ENCODE data around the gene MAB21L2.
"Not testable (repeated sequence)": the region's sequence is repeated elsewhere in the genome, so short reads cannot be mapped to it uniquely, and the experiment has no call there.

MAB21L2 gene

DNA sequence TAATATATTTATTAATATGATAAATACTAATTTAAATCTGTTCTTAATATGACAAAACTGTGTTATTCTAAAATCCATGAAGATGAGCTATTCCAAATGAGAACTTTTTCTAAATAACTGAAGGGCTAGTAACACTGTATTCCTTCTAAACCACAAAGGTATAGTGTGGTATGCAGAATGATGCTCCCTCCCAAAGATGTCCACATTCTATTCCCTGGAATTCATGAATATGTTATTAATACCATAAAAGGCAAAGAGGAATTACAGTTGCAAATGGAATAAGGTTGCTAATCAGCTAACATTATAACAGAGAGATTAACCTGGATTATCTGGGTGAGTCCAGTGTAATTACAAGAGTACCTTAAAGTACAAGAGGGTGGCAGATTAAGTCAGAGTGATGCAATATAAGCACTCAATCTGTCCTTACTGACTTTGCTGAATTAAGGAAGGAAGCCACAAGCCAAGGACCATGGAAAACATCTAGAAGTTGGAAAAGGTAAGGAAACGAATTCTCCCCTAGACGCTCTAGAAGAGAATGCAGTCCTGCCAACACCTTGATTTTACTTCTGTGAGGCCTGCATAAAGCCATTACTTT is 20.7 kb upstream of the MAB21L2 start:
- no peaks in the 10 kb centered on the region for H3K27me3 ChIP-seq (ENCODE audit: control insufficient read depth in 1 of 2, insufficient read depth in 2 of 2, low read length in 2 of 2)

DNA sequence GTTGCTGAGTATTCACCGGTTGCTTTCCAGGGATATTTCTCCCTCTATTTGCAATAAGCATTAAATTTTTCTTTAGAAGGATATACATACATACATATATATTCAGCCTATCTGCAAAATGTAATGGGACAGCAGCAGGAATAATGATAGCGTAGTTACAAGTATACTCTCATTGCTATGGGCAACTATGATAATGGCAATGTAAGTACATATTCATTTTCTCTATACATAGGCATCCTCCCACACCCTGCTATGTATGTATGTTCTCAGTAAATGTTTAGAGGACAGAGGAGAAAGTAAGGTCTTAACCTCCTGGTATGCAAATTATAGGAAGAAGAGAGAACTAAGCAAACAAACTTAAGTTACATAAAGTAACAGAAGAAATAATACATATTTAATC is 19.7 kb upstream of the MAB21L2 start:
- H3K27ac ChIP-seq (ENCODE audit: low read length): no peak overlapping the region
- no peak overlapping the region for H3K9ac ChIP-seq (ENCODE audit: low read length in 2 of 2)
- no peaks in the 10 kb centered on the region for H3K27me3 ChIP-seq (ENCODE audit: control insufficient read depth in 1 of 2, insufficient read depth in 2 of 2, low read length in 2 of 2)
- H3K4me1 ChIP-seq (ENCODE audit: control insufficient read depth, insufficient read depth, low read length): no peaks in the 10 kb centered on the region
- H3K4me3 ChIP-seq (ENCODE audit: low read length in 2 of 2): no peak overlapping the region
- no peaks in the 10 kb centered on the region for H3K9me3 ChIP-seq (ENCODE audit: control insufficient read depth in 2 of 2, low read length in 2 of 2)
- no peaks in the 10 kb centered on the region for H3K36me3 ChIP-seq (ENCODE audit: control insufficient read depth in 2 of 2, insufficient read depth in 2 of 2, low read length in 2 of 2)

More for the DNA sequence above, 20.7 kb upstream of the MAB21L2 start:
- Histone ChIP-seq H3K27ac (ENCODE audit: low read length) (no peak overlapping the region), H3K4me1 (ENCODE audit: control insufficient read depth, insufficient read depth, low read length) (no peaks in the 10 kb centered on the region), H3K9me3 (ENCODE audit: control insufficient read depth in 2 of 2, low read length in 2 of 2) (no peaks in the 10 kb centered on the region), H3K4me3 (ENCODE audit: low read length in 2 of 2) (no peak overlapping the region), H3K36me3 (ENCODE audit: control insufficient read depth in 2 of 2, insufficient read depth in 2 of 2, low read length in 2 of 2) (no peaks in the 10 kb centered on the region), H3K9ac (ENCODE audit: low read length in 2 of 2) (no peak overlapping the region)

DNA sequence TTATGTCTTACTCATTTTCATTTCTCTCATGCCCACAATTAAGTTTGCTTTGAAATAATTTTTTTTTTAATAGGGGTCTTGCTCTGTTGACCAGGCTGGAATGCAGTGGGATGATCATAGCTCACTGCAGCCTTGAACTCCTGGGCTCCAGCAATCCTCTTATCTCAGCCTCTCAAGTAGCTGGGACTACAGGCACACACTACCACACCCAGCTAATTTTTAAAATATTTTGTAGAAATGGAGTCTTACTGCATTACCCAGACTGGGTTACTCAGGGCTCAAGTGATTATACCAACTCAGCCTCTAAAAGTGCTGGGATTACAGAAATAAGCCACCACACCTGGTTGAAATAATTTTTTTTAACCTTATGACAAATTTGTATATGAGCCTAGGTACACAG is 19.2 kb upstream of the MAB21L2 start:
- Histone ChIP-seq H3K4me1 (ENCODE audit: control insufficient read depth, insufficient read depth, low read length) (no peaks in the 10 kb centered on the region), H3K27me3 (ENCODE audit: control insufficient read depth in 1 of 2, insufficient read depth in 2 of 2, low read length in 2 of 2) (no peaks in the 10 kb centered on the region), H3K36me3 (ENCODE audit: control insufficient read depth in 2 of 2, insufficient read depth in 2 of 2, low read length in 2 of 2) (no peaks in the 10 kb centered on the region), H3K4me3 (ENCODE audit: low read length in 2 of 2) (no peak overlapping the region), H3K27ac (ENCODE audit: low read length) (no peak overlapping the region), H3K9me3 (ENCODE audit: control insufficient read depth in 2 of 2, low read length in 2 of 2) (no peaks in the 10 kb centered on the region), H3K9ac (ENCODE audit: low read length in 2 of 2) (no peak overlapping the region)

DNA sequence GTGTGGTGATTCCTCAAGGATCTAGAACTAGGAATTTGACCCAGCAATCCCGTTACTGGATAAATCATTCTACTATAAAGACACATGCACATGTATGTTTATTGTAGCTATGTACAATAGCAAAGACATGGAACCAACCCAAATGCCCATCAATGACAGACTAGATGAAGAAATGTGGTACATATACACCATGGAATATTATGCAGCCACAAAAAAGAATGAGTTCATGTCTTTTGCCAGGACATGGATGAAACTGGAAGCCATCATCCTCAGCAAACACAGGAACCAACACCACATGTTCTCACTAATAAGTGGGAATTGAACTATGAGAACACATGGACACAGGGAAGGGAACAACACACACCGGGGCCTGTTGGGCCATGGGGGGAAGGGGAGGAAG is 17.0 kb upstream of the MAB21L2 start:
- not testable (repeated sequence) for H3K4me3 ChIP-seq (ENCODE audit: low read length in 2 of 2); H3K27ac ChIP-seq (ENCODE audit: low read length); H3K36me3 ChIP-seq (ENCODE audit: control insufficient read depth in 2 of 2, insufficient read depth in 2 of 2, low read length in 2 of 2); H3K4me1 ChIP-seq (ENCODE audit: control insufficient read depth, insufficient read depth, low read length); H3K9me3 ChIP-seq (ENCODE audit: control insufficient read depth in 2 of 2, low read length in 2 of 2); H3K27me3 ChIP-seq (ENCODE audit: control insufficient read depth in 1 of 2, insufficient read depth in 2 of 2, low read length in 2 of 2); H3K9ac ChIP-seq (ENCODE audit: low read length in 2 of 2)

DNA sequence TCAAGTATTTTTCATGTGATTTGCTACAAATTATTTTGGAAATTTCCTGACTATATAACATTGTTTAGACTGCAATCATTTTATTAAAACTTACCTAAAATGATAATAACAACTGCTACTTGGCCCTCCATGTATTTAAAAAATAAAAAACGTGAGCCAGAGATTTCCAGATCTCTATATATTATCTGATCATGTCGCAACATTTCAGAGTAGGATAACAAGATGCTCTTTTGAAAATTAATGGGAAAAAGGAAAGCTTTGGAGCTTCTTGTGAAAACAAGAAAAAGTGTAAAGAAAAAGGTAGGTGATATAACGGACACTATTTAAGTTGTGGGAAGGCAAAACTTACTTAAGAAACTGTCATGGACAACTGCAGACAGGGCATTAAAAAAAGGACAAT is 14.9 kb upstream of the MAB21L2 start:
- Histone ChIP-seq H3K9ac (ENCODE audit: low read length in 2 of 2) (no peak overlapping the region), H3K27me3 (ENCODE audit: control insufficient read depth in 1 of 2, insufficient read depth in 2 of 2, low read length in 2 of 2) (no peaks in the 10 kb centered on the region), H3K27ac (ENCODE audit: low read length) (no peak overlapping the region), H3K4me1 (ENCODE audit: control insufficient read depth, insufficient read depth, low read length) (no peaks in the 10 kb centered on the region), H3K36me3 (ENCODE audit: control insufficient read depth in 2 of 2, insufficient read depth in 2 of 2, low read length in 2 of 2) (no peaks in the 10 kb centered on the region), H3K9me3 (ENCODE audit: control insufficient read depth in 2 of 2, low read length in 2 of 2) (no peaks in the 10 kb centered on the region), H3K4me3 (ENCODE audit: low read length in 2 of 2) (no peak overlapping the region)

DNA sequence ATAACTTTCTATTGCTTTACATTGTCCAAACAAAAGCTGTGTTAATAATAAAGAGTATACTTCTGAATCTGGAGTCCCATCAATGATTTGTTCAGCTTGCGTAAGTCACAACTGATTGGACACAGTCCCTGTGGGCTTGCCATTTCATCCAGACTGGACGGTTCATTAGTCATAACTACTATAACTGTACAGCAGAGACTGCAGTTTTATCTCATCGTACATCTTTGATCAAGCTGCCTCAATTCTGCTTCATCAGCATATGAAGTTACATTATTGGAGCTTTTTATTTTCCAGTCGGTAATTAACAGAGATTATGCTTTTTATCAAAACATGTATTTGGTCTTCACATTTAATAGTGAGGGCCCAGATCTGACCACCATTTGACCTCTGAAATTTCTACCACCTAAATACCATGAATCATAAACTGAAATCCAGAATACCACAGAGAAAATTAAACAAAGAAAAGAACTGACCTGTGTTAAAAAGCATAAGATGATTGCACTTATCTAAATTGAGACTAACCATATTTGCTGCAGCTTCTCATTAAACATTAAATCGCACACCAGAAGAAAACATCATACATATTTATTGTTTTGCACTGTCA is 12.5 kb upstream of the MAB21L2 start:
- no peak overlapping the region for H3K4me3 ChIP-seq (ENCODE audit: low read length in 2 of 2)
- no peak overlapping the region for H3K27ac ChIP-seq (ENCODE audit: low read length)

DNA sequence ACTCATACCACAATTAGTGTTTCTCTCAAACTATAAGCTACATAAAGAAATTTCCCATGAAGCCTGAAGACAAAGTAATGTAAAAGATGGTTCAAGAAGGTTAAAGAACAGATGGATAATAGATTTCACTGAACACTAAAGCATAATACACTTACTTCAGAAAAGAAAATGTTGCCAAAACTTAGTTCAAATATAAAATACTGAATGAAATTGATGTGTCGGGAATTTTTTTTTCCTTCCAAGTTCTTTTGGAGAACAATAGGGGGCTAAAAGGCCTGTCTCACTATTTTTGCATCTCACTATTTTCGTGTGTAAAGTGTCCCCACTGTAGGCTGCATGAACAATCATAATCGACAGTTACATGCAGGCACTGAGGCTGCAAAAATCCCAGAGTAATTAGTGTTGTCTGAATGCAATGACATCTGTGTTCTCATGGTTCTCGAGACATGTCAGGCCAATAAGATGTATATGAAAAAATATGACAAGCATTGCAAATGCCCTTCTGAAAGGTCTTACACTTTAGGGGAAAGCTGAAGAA is 11.9 kb upstream of the MAB21L2 start:
- H3K4me1 ChIP-seq (ENCODE audit: control insufficient read depth, insufficient read depth, low read length): peaks cover 6% of the 10 kb centered on the region
- no peaks in the 10 kb centered on the region for H3K9me3 ChIP-seq (ENCODE audit: control insufficient read depth in 2 of 2, low read length in 2 of 2)
- no peaks in the 10 kb centered on the region for H3K36me3 ChIP-seq (ENCODE audit: control insufficient read depth in 2 of 2, insufficient read depth in 2 of 2, low read length in 2 of 2)
- no peak overlapping the region for H3K27ac ChIP-seq (ENCODE audit: low read length)
- no peaks in the 10 kb centered on the region for H3K27me3 ChIP-seq (ENCODE audit: control insufficient read depth in 1 of 2, insufficient read depth in 2 of 2, low read length in 2 of 2)
- H3K4me3 ChIP-seq (ENCODE audit: low read length in 2 of 2): no peak overlapping the region
- no peak overlapping the region for H3K9ac ChIP-seq (ENCODE audit: low read length in 2 of 2)

More for the DNA sequence above, 12.5 kb upstream of the MAB21L2 start:
- H3K4me1 ChIP-seq (ENCODE audit: control insufficient read depth, insufficient read depth, low read length): peaks cover 6% of the 10 kb centered on the region
- no peaks in the 10 kb centered on the region for H3K27me3 ChIP-seq (ENCODE audit: control insufficient read depth in 1 of 2, insufficient read depth in 2 of 2, low read length in 2 of 2)
- no peaks in the 10 kb centered on the region for H3K36me3 ChIP-seq (ENCODE audit: control insufficient read depth in 2 of 2, insufficient read depth in 2 of 2, low read length in 2 of 2)
- no peak overlapping the region for H3K9ac ChIP-seq (ENCODE audit: low read length in 2 of 2)
- no peaks in the 10 kb centered on the region for H3K9me3 ChIP-seq (ENCODE audit: control insufficient read depth in 2 of 2, low read length in 2 of 2)

DNA sequence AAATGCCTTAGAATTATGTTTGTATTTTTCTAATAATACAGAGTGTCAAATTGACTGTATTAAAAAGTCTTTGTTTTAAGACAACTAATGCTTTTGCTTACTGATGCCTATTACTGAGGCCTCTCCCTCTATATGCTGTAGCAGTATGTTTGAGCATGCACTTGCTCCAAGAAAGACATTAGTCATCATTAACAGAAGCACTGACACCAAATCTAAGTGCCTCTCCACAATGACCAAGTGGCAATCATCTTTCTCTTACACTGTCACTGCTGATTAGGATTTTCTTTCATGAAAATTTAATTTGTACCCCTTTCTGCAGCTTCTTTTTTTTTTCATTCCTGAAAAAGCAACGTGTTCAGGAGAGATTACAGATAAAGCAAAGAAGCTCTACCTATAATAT is 11.1 kb upstream of the MAB21L2 start:
- H3K9ac ChIP-seq (ENCODE audit: low read length in 2 of 2): no peak overlapping the region
- H3K4me1 ChIP-seq (ENCODE audit: control insufficient read depth, insufficient read depth, low read length): peaks cover 6% of the 10 kb centered on the region
- no peak overlapping the region for H3K27ac ChIP-seq (ENCODE audit: low read length)

DNA sequence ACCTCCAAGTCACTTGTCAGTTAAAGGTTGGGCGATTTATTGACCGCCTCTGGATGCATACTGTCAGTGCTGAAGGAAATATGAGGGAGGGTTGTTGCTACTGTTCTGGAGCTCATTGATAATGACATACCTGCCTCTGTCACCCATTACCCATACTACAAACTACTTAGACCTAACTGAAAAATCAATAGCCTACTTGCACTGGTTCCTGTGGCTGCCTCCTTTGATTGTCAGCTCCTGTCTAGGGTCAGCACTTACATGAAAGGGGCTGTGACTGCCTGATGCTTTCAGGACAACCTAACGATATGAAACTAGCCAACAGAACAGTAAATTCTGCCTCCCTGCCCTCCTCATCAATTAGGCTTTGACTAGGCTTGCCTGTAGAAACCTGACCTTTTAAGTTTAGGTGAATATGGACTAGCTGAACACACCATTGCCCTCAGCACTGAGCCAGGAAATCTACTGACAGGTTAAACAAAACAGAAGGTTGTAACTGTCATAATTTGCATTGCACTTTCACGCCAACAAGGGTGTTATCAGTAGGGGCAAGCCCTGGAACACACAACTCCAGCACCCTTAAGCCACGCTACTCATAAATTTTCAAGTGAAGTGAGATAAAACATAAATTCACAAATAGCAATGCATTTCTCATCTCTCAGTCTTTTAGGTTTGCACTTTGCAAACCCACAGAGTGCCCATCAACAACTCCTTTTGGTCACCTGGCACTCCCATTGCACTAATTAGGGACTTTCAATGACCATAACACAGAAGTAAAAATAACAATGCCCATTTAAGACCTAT is 9.0 kb upstream of the MAB21L2 start:
- Histone ChIP-seq H3K9me3 (ENCODE audit: control insufficient read depth in 2 of 2, low read length in 2 of 2) (no peaks in the 10 kb centered on the region), H3K27me3 (ENCODE audit: control insufficient read depth in 1 of 2, insufficient read depth in 2 of 2, low read length in 2 of 2) (no peaks in the 10 kb centered on the region), H3K4me1 (ENCODE audit: control insufficient read depth, insufficient read depth, low read length) (peaks cover 6% of the 10 kb centered on the region), H3K36me3 (ENCODE audit: control insufficient read depth in 2 of 2, insufficient read depth in 2 of 2, low read length in 2 of 2) (no peaks in the 10 kb centered on the region), H3K27ac (ENCODE audit: low read length) (peak overlapping the region; percentile 25), H3K9ac (ENCODE audit: low read length in 2 of 2) (no peak overlapping the region), H3K4me3 (ENCODE audit: low read length in 2 of 2) (peak overlapping the region; percentile 16 to 22)

More for the DNA sequence above, 11.1 kb upstream of the MAB21L2 start:
- Histone ChIP-seq H3K9me3 (ENCODE audit: control insufficient read depth in 2 of 2, low read length in 2 of 2) (no peaks in the 10 kb centered on the region), H3K4me3 (ENCODE audit: low read length in 2 of 2) (no peak overlapping the region), H3K36me3 (ENCODE audit: control insufficient read depth in 2 of 2, insufficient read depth in 2 of 2, low read length in 2 of 2) (no peaks in the 10 kb centered on the region), H3K27me3 (ENCODE audit: control insufficient read depth in 1 of 2, insufficient read depth in 2 of 2, low read length in 2 of 2) (no peaks in the 10 kb centered on the region)

DNA sequence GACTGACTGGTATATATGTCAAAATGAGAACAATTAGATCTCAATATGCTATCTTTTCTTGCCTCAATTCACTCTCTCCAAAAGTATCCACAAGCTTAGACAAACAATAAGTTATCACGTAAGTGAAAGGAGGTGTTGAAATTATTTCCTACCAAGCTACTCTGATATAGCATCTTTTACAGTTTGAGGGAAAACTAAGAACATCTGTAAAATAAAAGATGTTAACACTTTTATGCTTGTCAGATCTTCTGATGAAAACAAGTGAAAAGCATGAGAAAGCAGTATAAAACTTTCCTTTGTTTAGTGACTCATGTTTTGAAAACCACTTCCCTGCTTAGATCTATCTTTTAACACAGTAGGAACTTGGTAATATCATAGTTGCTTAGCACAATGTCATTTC is 8.4 kb upstream of the MAB21L2 start:
- H3K9me3 ChIP-seq (ENCODE audit: control insufficient read depth in 2 of 2, low read length in 2 of 2): no peaks in the 10 kb centered on the region

More for the DNA sequence above, 8.4 kb upstream of the MAB21L2 start:
- H3K4me3 ChIP-seq (ENCODE audit: low read length in 2 of 2): no peak overlapping the region
- H3K27me3 ChIP-seq (ENCODE audit: control insufficient read depth in 1 of 2, insufficient read depth in 2 of 2, low read length in 2 of 2): no peaks in the 10 kb centered on the region
- peaks cover 6% of the 10 kb centered on the region for H3K4me1 ChIP-seq (ENCODE audit: control insufficient read depth, insufficient read depth, low read length)
- H3K36me3 ChIP-seq (ENCODE audit: control insufficient read depth in 2 of 2, insufficient read depth in 2 of 2, low read length in 2 of 2): no peaks in the 10 kb centered on the region
- H3K27ac ChIP-seq (ENCODE audit: low read length): no peak overlapping the region
- no peak overlapping the region for H3K9ac ChIP-seq (ENCODE audit: low read length in 2 of 2)

All from stomach smooth muscle (tissue), 2 donors.